DMS153 treated with DMSO at 0.1 percent for 48 hours (cell line): ENCODE data around the gene KRT16.
"Not testable (repeated sequence)": the region's sequence is repeated elsewhere in the genome, so short reads cannot be mapped to it uniquely, and the experiment has no call there.

Source experiments
- DNase-seq: peaks from one replicate; lab custom pipeline; 2025; ENCODE audit not compliant: unreplicated experiment; lab: John Stamatoyannopoulos, UW

Gene KRT16

GRCh38 chr17:41585301-41586056 lies 27.1 kb downstream of the KRT16 start:
- DNase-seq, result no peak

GRCh38 chr17:41584331-41584927 lies 28.1 kb downstream of the KRT16 start:
- not testable (repeated sequence) for DNase-seq

- no peak for DNase-seq
Observed at GRCh38 chr17:41583137-41584127, 29.1 kb downstream of the KRT16 start.

DNA sequence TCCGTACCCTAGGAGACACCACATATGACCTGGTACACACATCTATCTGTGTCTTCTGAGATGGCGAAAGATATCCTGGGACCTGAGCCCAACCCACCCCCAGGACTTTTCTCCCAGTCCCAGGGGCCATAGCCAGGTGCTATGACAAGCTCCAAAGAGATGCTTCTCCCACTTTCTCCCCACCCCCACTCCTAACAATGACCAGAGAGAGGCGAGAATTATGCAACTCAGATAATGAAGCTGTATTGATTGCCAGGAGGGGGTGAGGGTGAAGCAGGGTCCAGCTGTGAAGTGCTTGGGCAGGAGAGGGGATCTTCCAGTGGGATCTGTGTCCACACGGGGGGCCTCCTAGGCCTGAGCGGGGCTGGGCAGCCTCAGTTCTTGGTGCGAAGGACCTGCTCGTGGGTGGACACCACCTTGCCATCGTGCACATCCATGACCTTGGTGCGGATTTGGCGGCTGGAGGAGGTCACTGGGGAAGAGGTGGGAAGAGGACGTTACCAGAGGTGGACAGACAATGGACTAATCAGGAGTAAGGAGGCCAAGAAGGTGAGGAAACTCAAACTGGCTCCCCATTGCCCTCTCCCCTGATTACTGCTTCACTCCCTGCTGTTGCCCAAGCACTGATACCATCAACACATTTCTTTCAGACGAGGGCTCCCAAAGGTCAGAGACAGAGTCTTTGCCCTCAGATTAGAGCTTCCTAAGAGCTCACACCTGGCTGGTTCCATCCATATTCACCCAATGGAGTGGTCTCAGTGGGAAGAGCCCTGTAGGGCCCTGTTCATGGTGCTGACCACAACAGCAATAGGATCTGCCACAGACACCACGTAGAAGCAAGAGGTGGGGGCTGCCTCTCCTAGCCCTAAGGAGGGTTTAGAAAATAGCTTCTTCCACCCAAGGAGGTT lies 30.3 kb downstream of the KRT16 start:
- DNase-seq, result not testable (repeated sequence)

GRCh38 chr17:41581366-41582060 lies 31.1 kb downstream of the KRT16 start:
- DNase-seq, result no peak

GRCh38 chr17:41580687-41581365 lies 31.7 kb downstream of the KRT16 start:
- no peak for DNase-seq

DNA sequence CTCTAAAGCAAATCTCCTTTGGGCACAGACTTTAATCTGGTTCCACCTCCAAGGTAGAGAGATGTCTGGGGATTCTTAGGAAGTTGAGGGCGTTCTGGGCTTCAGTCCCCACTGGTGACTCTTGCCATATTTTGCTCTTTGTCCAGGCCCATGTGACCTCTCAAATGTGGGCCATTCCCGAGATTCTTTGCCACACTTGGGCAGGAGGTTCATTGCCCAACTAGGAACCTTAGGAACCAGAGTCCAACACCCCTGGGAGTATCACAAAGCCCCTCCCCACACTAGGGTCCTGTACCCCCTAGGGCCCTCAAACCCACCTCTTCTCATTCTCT lies 32.4 kb downstream of the KRT16 start:
- no peak for DNase-seq

DNA sequence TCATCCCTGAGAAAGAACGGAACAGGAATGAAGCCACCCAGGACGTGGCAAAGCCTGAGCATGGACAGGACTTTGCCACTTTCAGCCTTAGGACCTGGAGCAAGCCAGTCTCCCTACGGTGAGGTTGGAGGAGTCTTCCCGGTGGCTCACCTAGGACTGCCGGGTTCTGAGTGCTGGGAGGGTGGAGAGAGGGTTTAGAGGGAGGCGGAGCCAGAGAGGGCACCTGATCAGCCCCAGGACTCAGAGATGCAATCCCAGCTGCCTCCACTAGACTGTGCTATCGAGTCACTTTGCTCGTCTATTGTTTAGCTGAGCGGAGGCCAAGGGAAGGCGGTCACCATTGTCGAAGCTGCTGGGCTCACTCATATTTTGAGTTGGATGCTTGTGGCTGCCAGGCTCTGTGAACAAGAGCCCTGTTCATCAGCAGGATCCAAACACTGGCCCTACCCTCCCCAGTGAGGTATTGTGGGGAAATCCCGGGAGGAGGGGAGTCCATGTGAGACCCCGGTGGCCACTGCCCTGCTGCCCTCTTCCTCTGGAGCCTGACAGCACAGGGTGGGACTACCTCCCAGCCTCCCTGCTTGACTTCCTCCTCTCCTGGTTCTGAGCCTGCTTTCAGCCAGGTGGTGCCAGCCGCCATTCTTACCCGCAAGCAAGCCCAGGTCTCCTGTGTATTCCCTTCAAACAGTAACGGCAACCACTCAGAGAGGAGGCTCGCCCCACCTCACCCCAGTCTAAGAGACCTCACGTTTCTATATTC lies 32.9 kb downstream of the KRT16 start:
- peak; percentile 76 for DNase-seq

DNA sequence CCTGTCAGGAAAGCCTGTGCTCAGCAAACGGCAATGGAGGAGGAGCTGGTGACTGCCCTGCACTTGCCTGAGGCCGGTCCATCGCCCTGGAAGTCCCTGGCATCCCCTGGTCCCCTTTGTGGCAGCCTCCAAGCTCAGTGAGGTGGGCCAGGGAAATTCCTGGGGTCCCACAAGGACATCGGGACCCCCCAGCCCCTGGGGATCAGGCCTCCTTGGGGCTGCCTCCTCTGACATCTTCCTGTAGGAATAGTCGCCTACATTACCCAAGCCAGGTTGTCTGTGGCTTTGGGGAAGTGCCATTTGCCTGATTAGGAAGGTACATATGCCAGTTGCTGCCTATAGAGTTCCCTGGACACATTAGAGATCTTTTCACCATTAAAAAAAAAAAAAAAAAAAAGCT lies 33.6 kb downstream of the KRT16 start:
- no peak for DNase-seq

DNA sequence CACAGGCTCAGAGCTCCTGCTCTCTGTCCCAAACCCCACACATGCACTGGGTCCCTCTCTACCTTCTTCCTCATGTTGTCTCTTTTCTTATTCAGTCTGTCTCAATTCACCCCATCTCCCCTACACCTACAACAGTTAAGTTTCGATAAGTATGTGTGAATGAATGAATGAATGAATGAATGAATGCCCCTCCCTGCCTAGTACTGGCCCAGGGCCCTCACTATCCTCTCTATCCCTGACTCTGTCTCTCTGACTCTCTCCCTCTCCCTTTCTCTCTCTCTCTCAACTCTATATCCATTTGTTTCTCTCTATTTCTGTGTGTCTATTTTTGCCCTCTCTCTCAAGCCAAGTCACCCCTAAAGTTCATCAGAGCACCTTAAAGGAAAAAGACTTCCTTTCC lies 34.0 kb downstream of the KRT16 start:
- DNase-seq, result no peak

DNA sequence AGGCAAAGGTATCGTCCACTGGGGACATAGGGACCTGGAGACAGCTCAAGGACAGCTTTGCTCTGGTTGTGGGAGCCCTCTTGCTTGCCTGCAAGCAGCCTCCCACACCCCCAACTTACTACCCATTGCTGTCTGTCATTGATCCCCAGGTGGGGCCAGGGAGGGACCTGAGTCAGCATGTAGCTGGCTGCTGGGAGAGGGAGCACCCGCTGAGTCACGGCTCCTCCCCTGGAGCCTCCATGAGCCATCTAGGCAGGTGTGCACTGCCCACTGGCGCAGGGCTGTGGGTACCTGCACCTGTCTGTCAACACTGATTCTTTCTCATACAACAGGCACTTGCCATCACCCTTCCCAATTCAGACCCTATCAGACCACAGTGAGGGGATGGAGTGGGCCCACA lies 35.8 kb downstream of the KRT16 start:
- not testable (repeated sequence) for DNase-seq

- DNase-seq, result no peak
Observed at GRCh38 chr17:41575336-41575735, 37.2 kb downstream of the KRT16 start.

DNA sequence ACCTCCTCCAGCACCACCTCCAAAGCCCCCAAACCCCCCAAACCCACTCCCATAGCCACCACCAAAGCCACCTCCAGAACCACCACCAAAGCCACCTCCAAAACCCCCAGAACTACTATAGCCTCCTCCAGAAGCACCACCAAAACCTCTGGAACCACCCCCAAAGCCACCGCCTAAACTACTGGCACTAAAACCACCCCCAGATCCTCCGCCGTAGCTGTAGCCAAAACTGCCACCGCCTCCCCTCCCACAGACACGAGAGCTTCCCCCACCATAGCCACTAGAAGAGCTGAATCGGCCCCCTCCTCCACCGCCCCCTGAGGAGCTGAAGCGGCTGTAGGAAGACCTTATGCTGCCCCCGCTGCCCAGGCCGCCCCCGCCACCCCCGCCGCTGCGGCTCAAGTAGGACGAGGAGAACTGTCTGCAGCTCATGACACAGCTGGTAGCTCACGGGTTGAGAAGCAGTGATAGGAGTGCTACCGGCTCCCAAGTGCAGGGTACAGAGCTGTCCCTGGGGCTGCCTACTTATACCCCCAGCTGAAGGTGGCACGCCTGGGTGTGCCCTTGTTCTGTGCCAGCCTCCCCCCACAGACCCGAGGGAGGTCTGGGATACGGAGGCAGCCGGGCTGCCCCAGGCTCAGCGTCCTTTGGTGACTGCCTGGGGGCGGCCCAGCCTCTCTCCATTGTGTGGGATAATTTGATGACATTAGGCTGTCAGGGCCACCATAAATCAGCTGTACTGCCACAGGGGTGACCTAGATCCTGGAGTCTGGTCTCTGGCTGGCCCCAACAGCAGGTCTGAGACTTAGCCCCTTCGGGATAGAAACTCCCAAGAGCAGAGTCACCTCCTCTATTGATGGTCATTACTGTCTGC lies 40.8 kb downstream of the KRT16 start, which contains the start of gene KRT9:
KRT9 (minus strand) TSS at position 499 of the 874 bp plus-strand sequence; CDS start at position 432, 67 bp downstream.
- DNase-seq, result no peak

DNA sequence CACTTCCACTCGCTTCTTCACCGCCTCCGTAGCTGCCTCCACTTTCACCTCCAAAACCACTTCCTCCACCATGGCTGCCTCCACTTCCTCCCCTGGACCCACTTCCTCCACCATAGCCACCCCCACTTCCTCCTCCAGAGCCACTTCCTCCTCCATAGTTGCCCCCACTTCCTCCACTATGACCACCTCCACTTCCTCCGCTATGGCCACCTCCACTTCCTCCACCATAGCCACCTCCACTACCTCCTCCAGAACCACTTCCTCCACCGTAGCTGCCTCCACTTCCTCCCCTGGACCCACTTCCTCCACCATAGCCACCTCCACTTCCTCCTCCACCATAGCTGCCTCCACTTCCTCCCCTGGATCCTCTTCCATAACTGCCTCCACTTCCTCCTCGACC lies 45.2 kb downstream of the KRT16 start:
- no peak for DNase-seq

DNA sequence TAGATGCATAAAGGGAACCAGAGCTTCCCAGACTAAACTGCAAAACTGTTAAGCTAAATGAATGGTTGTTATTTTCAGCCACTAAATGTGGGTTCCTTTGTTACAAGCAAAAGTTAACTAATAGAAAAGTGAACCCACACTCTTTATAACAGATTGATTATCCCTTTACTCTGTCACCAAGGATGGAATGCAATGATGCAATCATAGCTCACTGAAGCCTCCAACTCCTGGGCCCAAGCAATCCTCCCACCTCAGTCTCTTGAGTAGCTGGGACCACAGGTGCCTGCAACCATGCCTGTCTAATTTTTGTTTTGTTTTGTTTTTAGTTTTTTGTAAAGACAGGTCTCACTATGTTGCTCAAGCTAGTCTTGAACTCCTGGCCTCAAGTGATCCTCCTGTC lies 47.2 kb downstream of the KRT16 start:
- no peak for DNase-seq

DNA sequence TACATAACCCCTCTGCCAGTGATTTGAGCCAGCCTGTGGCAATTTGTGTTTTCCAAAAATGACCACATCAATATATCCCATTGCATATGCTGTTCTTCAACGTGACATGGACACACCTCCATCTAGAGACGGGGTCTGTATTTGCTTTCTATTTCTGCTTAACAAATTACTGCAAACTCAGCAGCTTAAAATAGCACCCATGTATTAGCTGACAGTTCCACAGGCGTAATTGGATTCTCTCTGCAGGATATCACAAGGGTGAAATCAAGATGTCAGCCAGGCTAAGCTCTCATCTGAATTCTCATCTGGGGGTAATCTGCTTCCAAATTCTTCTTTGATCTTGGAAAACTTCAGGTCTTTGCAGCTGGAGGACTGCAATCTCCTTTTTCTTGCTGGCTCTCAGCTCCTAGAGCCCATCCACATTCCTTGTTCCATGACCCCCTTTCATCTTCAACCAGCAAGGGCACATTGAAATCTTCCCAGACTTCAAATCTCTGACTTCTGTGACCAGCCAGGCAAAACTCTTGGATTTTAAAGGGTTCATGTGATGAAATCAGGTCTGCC lies 48.9 kb downstream of the KRT16 start:
- DNase-seq, result no peak

GRCh38 chr17:41561554-41561953 lies 51.0 kb downstream of the KRT16 start:
- DNase-seq, result no peak
